HG03066 (cell line): ENCODE measurements around the gene CLDN19.
"Not testable (repeated sequence)": the region's sequence is repeated elsewhere in the genome, so short reads cannot be mapped to it uniquely, and the experiment has no call there.

Experiments used
- ATAC-seq: cut with Tn5 transposase; IDR thresholded peaks from one replicate; pipeline ENCODE4 v1.9.1; 2021; ENCODE audit warnings: low read depth; ENCODE audit not compliant: unreplicated experiment

The CLDN19 gene

DNA sequence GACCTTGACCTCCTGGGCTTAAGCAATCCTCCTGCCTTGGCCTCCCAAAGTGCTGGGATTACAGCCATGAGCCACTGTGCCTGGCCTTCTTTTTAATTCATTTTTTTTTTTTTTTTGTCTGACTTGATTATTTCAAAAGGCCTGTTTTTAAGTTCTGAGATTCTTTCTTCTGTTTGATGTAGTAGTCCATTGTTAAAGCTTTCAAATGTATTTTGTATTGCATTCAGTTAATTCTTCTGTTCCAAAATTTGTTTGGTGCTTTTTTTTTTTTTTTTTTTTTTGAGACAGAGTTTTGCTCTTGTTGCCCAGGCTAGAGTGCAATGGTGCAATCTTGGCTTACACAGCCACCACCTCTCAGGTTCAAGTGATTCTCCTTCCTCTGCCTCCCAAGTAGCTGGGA is 25.6 kb downstream of the CLDN19 start:
- not testable (repeated sequence) for ATAC-seq

DNA sequence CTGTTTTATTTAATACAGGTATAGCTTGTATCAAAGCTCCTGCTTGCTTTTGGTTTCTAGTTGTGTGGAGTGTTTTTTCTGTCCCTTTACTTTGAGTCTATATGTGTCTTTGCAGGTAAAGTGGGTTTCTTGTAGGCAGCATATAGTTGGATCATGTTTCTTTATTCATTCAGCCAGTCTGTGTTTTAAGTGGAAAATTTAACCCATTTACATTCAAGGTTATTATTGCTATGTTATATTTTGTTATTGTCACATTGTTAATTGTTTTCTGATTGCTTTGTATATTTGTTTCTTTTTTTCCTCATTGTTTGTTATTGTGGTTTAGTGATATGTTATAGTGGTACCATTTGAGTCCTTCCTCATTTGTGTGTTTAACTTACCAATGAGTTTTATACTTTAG is 26.7 kb downstream of the CLDN19 start:
- ATAC-seq = no peak

DNA sequence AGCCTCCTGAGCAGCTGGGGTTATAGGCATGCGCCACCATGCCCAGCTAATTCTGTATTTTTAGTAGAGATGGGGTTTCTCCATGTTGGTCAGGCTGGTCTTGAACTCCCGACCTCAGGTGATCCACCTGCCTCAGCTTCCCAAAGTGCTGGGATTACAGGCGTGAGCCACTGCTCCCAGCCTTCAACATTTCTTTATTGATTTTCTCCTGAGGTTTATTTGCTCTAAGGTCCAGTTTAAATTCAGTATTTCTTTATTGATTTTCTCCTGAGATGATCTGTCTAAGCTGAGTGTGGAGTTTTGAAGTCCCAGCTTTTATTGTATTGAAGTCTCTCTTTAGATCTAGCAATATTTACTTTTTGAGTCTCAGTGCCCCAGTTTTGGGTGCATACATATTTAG is 27.2 kb downstream of the CLDN19 start:
- not testable (repeated sequence) for ATAC-seq

DNA sequence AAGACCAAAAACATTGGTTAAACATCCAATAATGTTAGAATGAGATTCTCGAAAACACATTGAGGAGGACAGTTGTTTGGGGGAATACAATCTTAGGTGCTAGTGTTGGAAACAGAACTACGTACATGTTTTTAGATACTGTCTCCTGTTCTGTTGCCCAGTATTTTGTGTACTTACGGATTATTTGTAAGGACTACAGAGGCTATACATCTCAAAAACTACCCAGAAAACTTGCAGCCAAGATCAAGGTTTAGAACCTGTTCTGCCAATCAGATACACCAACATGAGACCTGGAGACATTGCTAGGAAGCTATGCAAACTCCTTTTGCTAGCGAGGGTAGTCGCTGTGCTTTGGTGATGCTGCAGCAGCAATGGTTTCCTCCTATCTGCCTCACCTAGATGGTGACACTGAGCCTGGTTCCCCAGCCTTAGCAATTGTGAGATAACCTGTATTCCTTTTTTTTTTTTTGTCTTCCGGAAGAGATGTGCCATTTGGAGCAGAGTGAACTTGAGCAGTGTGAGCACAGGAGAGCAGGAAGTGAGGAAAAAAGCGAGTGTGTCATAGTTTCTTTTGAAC is 36.1 kb downstream of the CLDN19 start:
- no peak for ATAC-seq

DNA sequence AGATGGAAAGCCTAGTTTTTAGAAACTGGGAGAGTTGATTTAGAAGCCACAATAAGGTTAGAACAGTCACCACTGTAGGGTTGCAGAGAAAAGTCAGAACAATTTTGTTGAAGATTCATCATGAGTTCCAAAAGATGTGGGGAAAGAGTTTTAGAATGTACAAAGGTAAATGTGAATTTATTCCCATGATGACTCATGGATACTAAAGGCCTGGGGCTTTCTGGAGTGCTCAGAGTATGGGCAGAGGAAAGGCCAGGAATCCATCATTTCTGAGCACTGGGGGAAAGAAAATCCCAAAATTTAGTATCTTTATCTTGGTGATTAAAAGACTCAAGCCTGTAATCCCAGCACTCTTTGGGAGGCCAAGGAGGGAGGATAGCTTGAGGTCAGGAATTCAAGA is 40.0 kb downstream of the CLDN19 start:
- no peak for ATAC-seq

DNA sequence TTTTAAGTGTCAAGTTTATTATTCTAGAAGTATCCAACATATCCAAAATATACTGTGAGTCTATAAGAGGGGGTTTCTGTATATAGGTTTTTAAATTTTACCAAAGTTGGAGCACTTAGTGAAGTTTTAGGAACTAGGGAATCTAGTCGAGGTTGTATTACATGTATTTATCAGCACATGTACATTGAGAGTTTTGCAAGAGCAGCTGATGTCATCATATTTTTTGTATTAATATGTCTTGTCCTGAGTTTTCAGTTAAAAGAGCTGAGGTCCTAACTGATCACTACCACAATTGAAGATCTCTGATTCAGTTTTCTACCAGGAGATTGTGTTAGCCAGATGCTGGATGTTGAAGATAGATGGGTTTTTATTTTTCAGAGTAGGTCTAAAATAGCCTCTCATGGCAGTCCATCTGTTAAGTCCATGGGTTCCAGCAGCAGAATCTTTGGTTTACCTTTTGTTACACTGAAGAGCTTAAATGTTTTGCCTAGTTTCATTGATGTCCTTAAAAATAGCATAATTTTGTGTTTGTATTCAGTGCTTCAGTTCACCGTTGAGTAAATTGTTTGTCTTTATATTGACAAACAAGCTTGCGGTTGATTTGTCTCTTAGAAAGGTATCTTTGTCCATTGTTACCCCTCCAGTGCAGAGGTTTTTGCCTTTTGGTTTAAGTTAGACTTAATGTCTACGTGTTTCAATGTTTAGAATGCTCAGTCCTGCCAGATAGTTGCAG is 41.8 kb downstream of the CLDN19 start:
- no peak for ATAC-seq

DNA sequence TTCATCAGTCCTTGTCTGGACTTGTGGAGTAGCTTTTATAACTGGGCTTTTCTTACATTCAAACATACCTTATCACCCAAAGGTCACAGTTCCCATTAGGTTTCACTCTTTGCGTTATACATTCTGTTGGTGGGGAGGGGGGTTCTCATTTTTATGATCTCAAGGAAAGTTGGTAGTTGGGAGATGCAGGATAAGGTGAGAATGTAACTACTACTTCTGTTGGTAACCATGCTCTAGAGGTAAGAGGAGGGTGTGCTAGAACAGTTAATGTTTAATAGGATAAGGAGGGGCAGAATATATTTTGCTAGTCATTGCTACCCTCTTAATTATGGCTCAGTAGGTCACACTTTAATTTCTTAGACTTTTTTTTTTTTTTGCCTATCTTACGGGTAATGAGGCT is 47.1 kb downstream of the CLDN19 start:
- ATAC-seq = no peak

DNA sequence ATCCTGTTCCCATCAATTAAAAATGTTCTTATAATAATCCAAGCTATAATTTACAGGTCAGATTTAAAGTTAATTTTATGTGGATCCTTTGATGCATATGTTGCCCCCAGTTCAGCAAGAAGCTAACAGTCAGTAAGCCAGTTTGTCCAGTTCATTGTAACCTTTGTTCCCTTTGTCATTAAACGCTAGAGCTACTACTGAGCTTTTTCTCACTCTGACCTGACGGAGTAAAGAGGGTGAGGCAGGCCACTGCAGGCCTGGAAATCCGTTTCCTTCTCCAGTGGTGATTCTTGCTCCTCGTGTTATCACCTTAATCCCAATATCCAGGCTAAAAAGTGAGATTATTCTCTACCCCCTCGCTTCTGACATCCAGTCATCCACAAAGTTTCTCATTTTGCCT is 47.6 kb downstream of the CLDN19 start:
- ATAC-seq = no peak

DNA sequence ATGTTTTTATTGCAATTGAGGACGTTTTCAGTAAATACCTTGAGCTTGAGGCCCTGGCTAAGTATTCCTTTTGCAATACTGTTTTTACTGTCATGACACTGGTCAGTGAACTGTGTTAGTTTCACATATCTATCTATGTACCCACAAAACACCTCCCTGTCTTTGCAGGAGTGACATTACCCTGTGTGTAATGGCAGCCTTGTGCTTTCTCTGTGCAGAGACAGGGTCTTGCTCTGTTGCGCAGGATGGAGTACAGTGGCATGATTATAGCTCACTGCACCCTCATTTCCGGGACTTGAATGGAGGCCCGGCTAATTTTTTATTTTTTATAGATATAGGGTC is 48.9 kb downstream of the CLDN19 start:
- ATAC-seq = no peak

DNA sequence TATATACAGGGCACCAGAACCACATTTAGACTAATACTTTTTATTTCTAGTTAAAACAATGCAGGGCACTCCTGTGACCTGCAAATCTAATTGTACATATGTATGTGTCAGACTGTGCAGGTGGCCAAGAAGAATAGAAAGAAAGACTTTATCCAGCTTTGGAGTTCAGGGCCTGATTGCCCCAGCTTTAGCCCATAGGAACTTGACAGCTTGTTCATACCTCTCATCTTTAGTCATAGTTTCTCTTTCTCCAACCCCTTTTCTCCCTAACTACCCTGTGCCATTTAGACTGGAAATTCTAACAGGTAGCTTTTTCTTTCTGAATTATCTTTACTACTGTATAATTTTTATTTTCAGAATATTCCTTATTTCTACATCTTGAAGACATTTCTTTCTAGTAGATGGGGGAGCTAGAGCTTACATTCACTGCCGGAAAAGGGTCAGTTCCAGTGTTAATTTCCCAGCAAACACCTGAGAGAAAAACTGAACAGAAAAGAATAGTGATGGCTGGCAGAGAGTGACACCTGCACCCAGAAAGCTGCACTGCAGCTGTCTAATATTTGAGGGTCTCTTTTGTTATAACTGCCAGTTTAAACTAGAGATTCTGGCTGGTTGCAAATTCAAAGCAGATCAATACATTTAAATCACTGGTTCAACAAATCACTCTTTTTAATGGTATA is 49.4 kb downstream of the CLDN19 start:
- ATAC-seq = no peak

DNA sequence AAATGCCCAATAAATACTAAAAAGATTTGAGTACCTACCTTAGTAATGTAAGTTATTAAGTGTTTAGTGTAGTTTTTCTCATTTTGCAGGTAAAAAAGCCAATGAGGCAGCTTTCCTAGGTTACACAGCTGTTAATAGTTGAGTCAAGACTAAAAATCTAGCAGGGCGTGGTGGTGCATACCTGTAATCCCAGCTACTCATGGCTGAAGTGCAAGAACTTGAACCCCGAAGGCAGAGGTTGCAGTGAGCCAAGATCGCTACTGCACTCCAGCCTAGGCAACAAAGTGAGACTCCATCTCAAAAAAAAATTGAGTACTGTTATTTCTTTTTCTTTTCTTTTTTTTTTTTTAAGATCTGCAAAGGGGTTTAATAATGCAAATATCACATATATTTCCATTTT is 50.1 kb downstream of the CLDN19 start:
- ATAC-seq = no peak

DNA sequence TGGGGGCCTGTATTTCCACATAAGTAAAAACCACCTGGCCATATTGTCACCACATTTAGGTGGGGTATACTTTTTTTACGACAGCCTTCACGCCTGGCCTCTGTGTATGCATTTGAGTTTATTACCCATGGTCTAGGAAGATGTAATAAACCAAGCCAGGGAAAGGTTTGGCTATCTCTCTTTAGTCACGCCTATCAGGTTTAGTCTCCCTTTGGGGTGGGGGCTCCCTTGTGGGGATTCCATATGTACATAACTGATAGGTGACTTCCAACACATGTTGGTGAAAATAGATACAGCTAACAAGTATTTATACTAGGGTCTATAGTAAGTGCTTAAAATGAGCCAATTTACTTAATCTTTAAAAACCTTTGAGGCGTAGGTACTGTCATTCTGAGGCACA is 53.6 kb downstream of the CLDN19 start:
- ATAC-seq = no peak

DNA sequence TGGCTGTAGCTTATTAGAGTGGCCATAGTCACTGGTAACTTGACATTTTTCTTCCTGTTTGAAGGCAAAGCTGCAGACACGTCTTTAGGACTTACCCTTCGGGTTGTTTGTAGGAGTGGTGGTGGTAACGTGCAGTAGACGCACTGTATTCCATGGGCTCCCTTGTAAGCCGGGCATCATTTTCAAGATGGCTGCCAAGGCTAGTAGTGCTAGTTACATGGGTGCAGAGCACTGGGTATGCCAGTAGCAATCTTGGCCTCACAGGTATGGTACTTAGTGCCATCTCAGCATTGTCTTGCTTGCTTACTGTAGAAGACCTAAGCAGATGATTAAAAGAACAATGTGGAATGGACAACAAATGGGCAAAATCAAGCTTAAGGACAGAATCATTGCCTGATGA is 55.9 kb downstream of the CLDN19 start:
- no peak for ATAC-seq
